Measurements from ENCODE around the gene PSD2. TPM values are rescaled to one million over a fixed set of nuclear protein-coding genes. Genes with fewer than 3 reads are reported as not detected.

The PSD2 gene
- total RNA-seq, 5 donors from 2014 or later (not counting 1 experiment from before 2014, with no cell fraction given), result 0.07 to 0.15 (median 0.09) TPM; not detected in 2

DNA sequence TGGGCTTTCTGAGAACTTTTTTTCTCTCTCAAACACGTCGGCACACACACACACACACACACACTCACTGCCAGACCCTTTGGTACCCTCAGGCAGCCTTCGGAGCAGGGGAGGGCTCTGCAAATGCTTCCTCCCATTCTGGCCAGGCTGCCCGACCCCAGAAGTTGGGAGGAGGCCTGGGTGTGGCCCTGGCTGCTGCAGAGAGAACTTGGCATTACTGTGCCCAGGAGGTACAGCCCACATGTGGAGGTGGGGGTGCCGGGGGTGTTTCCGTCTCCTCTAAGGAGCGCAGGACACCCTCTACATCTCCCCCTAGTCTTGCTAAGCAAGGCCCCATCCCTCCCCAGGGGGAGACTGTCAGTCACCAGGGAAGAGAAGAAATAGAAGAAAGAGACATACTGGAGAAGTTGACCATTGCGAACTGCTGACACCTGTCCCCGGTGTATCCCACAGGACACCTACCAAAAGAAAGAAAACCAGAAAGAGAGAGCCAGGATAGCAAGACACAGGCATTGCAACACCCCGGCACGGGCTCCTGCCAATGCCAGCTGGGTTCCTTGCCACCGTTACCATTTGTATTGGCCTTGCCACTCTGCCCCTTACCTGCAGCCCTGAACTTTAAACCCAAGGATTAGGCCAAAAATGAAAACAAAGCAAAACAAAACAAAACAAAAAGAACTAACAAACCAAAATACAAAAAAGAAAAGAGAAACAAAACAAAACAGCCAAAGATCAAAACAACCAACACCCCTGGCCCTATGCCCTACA, 69.3 kb downstream of the PSD2 start:
- CTCF ChIA-PET, result interaction anchor here (0.6 to 5.2 kb wide), 10 partner anchors 16 to 209 kb away, joined by 3 to 19 read pairs (median 4); no protein-coding TSS in a partner anchor
- Histone ChIP-seq H3K27ac (ENCODE audit: low read length) (no peak overlapping the region), H3K27me3 (replicated peaks in 1 of 2; ENCODE audit: control insufficient read depth in 2 of 2, extremely low read depth in 1 of 2, insufficient read depth in 2 of 2, low read length in 1 of 2) (peaks cover 0 to 38% of the 10 kb centered on the region in 2 experiments), H3K9me3 (no peaks in the 10 kb centered on the region), H3K36me3 (ENCODE audit: control insufficient read depth in 2 of 2, extremely low read depth in 1 of 2, insufficient read depth in 1 of 2, low read length in 1 of 2) (no peaks in the 10 kb centered on the region), H3K4me1 (ENCODE audit: control insufficient read depth in 1 of 2, extremely low read depth in 1 of 2, insufficient read depth in 2 of 2, low read length in 2 of 2) (no peaks in the 10 kb centered on the region), H3K4me3 (ENCODE audit: control insufficient read depth in 1 of 2, extremely low read depth in 1 of 2, low read length in 1 of 2) (no peak overlapping the region)
- POLR2A ChIA-PET, result interaction anchor here in 1 of 2 donors (0.6 kb wide), 1 partner anchor 1430 kb away, joined by 3 read pairs; no protein-coding TSS in a partner anchor
- Mint-ChIP-seq H3K36me3 (no peaks in the 10 kb centered on the region), H3K27me3 (peaks cover 16 to 19% of the 10 kb centered on the region in 2 donors), H3K9me3 (no peaks in the 10 kb centered on the region), H3K4me3 (no peak overlapping the region), H3K4me1 (no peaks in the 10 kb centered on the region), H3K27ac (no peak overlapping the region)
- 65% methylated on average over 2 of the region's 12 CpGs for WGBS (ENCODE audit: insufficient coverage)
- DNase-seq, result no peak
- no peak for ATAC-seq (replicated peaks in 1 of 4)

DNA sequence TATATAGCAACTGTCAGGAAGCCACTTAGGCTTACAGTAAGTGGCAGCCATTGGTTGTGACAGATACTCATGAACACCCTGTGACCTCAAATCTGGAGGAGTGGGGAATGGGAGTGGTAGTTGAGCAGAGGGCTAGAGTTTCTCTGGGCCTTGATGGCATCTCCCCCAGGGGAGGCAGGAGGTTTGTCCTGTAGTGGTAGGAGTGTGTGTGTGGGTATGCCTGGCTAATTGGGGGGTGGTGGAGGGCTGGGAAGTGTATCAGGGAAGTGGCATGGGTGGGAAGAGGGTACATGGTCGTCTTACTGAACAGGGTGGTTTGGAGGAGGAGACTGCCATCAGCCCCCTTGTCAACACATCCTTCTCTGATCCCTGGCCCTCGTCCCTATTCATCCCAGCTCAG, 71.5 kb downstream of the PSD2 start:
- Histone ChIP-seq H3K9me3 (no peaks in the 10 kb centered on the region), H3K4me3 (ENCODE audit: control insufficient read depth in 1 of 2, extremely low read depth in 1 of 2, low read length in 1 of 2) (no peak overlapping the region), H3K4me1 (ENCODE audit: control insufficient read depth in 1 of 2, extremely low read depth in 1 of 2, insufficient read depth in 2 of 2, low read length in 2 of 2) (no peaks in the 10 kb centered on the region), H3K27ac (ENCODE audit: low read length) (no peak overlapping the region), H3K36me3 (ENCODE audit: control insufficient read depth in 2 of 2, extremely low read depth in 1 of 2, insufficient read depth in 1 of 2, low read length in 1 of 2) (no peaks in the 10 kb centered on the region), H3K27me3 (replicated peaks in 1 of 2; ENCODE audit: control insufficient read depth in 2 of 2, extremely low read depth in 1 of 2, insufficient read depth in 2 of 2, low read length in 1 of 2) (peaks cover 0 to 50% of the 10 kb centered on the region in 2 experiments)
- Mint-ChIP-seq H3K4me1 (no peaks in the 10 kb centered on the region), H3K9me3 (no peaks in the 10 kb centered on the region), H3K27ac (no peak overlapping the region), H3K4me3 (no peak overlapping the region), H3K27me3 (peaks cover 12 to 19% of the 10 kb centered on the region in 2 donors), H3K36me3 (no peaks in the 10 kb centered on the region)
- POLR2A ChIA-PET, result no interaction called here
- no CpG with 5 or more reads among the region's 2 CpGs for WGBS (ENCODE audit: insufficient coverage)
- DNase-seq (no peak), ATAC-seq (replicated peaks in 1 of 4) (no peak)
- CTCF ChIA-PET, result interaction anchor here (0.6 to 1.2 kb wide), 2 partner anchors 24 to 1471 kb away, joined by 3 to 4 read pairs; partner anchors contain the start of gene PCDHGA2 (in 1 of the 2)

- peaks cover 0 to 55% of the 10 kb centered on the region in 2 experiments for H3K27me3 ChIP-seq (replicated peaks in 1 of 2; ENCODE audit: control insufficient read depth in 2 of 2, extremely low read depth in 1 of 2, insufficient read depth in 2 of 2, low read length in 1 of 2)
- no peak overlapping the region for H3K27ac ChIP-seq (ENCODE audit: low read length)
- H3K36me3 ChIP-seq (ENCODE audit: control insufficient read depth in 2 of 2, extremely low read depth in 1 of 2, insufficient read depth in 1 of 2, low read length in 1 of 2), result no peaks in the 10 kb centered on the region
- H3K27me3 Mint-ChIP-seq, result peaks cover 12 to 19% of the 10 kb centered on the region in 2 donors
- H3K9me3 ChIP-seq, result no peaks in the 10 kb centered on the region
- H3K4me3 ChIP-seq (ENCODE audit: control insufficient read depth in 1 of 2, extremely low read depth in 1 of 2, low read length in 1 of 2), result no peak overlapping the region
- H3K9me3 Mint-ChIP-seq, result no peaks in the 10 kb centered on the region
- ChIA-PET POLR2A (no interaction called here), CTCF (interaction anchor here in 1 of 2 donors (1.2 kb wide), 1 partner anchor 24 kb away, joined by 4 read pairs; no protein-coding TSS in a partner anchor)
- DNase-seq, result no peak
- H3K27ac Mint-ChIP-seq, result no peak overlapping the region
- no peaks in the 10 kb centered on the region for H3K4me1 Mint-ChIP-seq
- no peaks in the 10 kb centered on the region for H3K36me3 Mint-ChIP-seq
- H3K4me1 ChIP-seq (ENCODE audit: control insufficient read depth in 1 of 2, extremely low read depth in 1 of 2, insufficient read depth in 2 of 2, low read length in 2 of 2), result no peaks in the 10 kb centered on the region
- H3K4me3 Mint-ChIP-seq, result no peak overlapping the region
- no peak for ATAC-seq (replicated peaks in 1 of 4)
Measured at GRCh38 chr5:139867581-139867980, 72.0 kb downstream of the PSD2 start.

- no peaks in the 10 kb centered on the region for H3K36me3 ChIP-seq (ENCODE audit: control insufficient read depth in 2 of 2, extremely low read depth in 1 of 2, insufficient read depth in 1 of 2, low read length in 1 of 2)
- WGBS (ENCODE audit: insufficient coverage), result 56% methylated on average over 6 of the region's 9 CpGs
- H3K27me3 ChIP-seq (replicated peaks in 1 of 2; ENCODE audit: control insufficient read depth in 2 of 2, extremely low read depth in 1 of 2, insufficient read depth in 2 of 2, low read length in 1 of 2), result peaks cover 0 to 59% of the 10 kb centered on the region in 2 experiments
- POLR2A ChIA-PET, result no interaction called here
- Mint-ChIP-seq H3K4me1 (no peaks in the 10 kb centered on the region), H3K9me3 (no peaks in the 10 kb centered on the region), H3K36me3 (no peaks in the 10 kb centered on the region), H3K27me3 (peaks cover 16 to 31% of the 10 kb centered on the region in 2 donors), H3K4me3 (no peak overlapping the region), H3K27ac (no peak overlapping the region)
- no peak for DNase-seq
- no peaks in the 10 kb centered on the region for H3K4me1 ChIP-seq (ENCODE audit: control insufficient read depth in 1 of 2, extremely low read depth in 1 of 2, insufficient read depth in 2 of 2, low read length in 2 of 2)
- no peak overlapping the region for H3K27ac ChIP-seq (ENCODE audit: low read length)
- H3K4me3 ChIP-seq (ENCODE audit: control insufficient read depth in 1 of 2, extremely low read depth in 1 of 2, low read length in 1 of 2), result no peak overlapping the region
- ATAC-seq (replicated peaks in 1 of 4), result no peak
- CTCF ChIA-PET, result no interaction called here
- H3K9me3 ChIP-seq, result no peaks in the 10 kb centered on the region
Measured at GRCh38 chr5:139869042-139869790, 73.6 kb downstream of the PSD2 start.

GRCh38 chr5:139870677-139871076, 75.1 kb downstream of the PSD2 start:
- Mint-ChIP-seq H3K27me3 (peaks cover 17 to 32% of the 10 kb centered on the region in 2 donors), H3K4me3 (no peak overlapping the region)

GRCh38 chr5:139871614-139872013, 76.0 kb downstream of the PSD2 start:
- Mint-ChIP-seq H3K9me3 (peaks cover 0 to 4% (median 3%) of the 10 kb centered on the region in 3 donors), H3K36me3 (no peaks in the 10 kb centered on the region), H3K27me3 (peaks cover 17 to 32% of the 10 kb centered on the region in 2 donors), H3K4me3 (no peak overlapping the region), H3K4me1 (peaks cover 0 to under 1% (median 0%) of the 10 kb centered on the region in 3 donors), H3K27ac (no peak overlapping the region)
- ATAC-seq (replicated peaks in 1 of 4) (no peak), DNase-seq (no peak)
- H3K4me3 ChIP-seq (ENCODE audit: control insufficient read depth in 1 of 2, extremely low read depth in 1 of 2, low read length in 1 of 2), result no peak overlapping the region
- CTCF ChIA-PET, result interaction anchor here in 1 of 2 donors (0.6 kb wide), 1 partner anchor 75 kb away, joined by 4 read pairs; no protein-coding TSS in a partner anchor
- peaks cover 0 to under 1% of the 10 kb centered on the region in 2 experiments for H3K4me1 ChIP-seq (ENCODE audit: control insufficient read depth in 1 of 2, extremely low read depth in 1 of 2, insufficient read depth in 2 of 2, low read length in 2 of 2)
- POLR2A ChIA-PET, result no interaction called here
- no peak overlapping the region for H3K27ac ChIP-seq (ENCODE audit: low read length)
- 83% methylated on average over 6 of the region's 9 CpGs for WGBS (ENCODE audit: insufficient coverage)
- H3K27me3 ChIP-seq (replicated peaks in 1 of 2; ENCODE audit: control insufficient read depth in 2 of 2, extremely low read depth in 1 of 2, insufficient read depth in 2 of 2, low read length in 1 of 2), result peaks cover 0 to 53% of the 10 kb centered on the region in 2 experiments
- no peaks in the 10 kb centered on the region for H3K36me3 ChIP-seq (ENCODE audit: control insufficient read depth in 2 of 2, extremely low read depth in 1 of 2, insufficient read depth in 1 of 2, low read length in 1 of 2)
- H3K9me3 ChIP-seq, result no peaks in the 10 kb centered on the region

More at GRCh38 chr5:139870677-139871076, 75.1 kb downstream of the PSD2 start:
- no CpG with 5 or more reads among the region's 1 CpG for WGBS (ENCODE audit: insufficient coverage)
- POLR2A ChIA-PET, result no interaction called here
- H3K36me3 ChIP-seq (ENCODE audit: control insufficient read depth in 2 of 2, extremely low read depth in 1 of 2, insufficient read depth in 1 of 2, low read length in 1 of 2), result no peaks in the 10 kb centered on the region
- no peaks in the 10 kb centered on the region for H3K4me1 ChIP-seq (ENCODE audit: control insufficient read depth in 1 of 2, extremely low read depth in 1 of 2, insufficient read depth in 2 of 2, low read length in 2 of 2)
- H3K4me3 ChIP-seq (ENCODE audit: control insufficient read depth in 1 of 2, extremely low read depth in 1 of 2, low read length in 1 of 2), result no peak overlapping the region
- Mint-ChIP-seq H3K27ac (no peak overlapping the region), H3K36me3 (no peaks in the 10 kb centered on the region), H3K9me3 (peaks cover 0 to 2% (median 0%) of the 10 kb centered on the region in 3 donors), H3K4me1 (no peaks in the 10 kb centered on the region)
- CTCF ChIA-PET, result no interaction called here
- ATAC-seq (replicated peaks in 1 of 4) (no peak), DNase-seq (no peak)
- no peak overlapping the region for H3K27ac ChIP-seq (ENCODE audit: low read length)
- no peaks in the 10 kb centered on the region for H3K9me3 ChIP-seq
- peaks cover 0 to 52% of the 10 kb centered on the region in 2 experiments for H3K27me3 ChIP-seq (replicated peaks in 1 of 2; ENCODE audit: control insufficient read depth in 2 of 2, extremely low read depth in 1 of 2, insufficient read depth in 2 of 2, low read length in 1 of 2)
